Mucosa of descending colon (tissue), 3 donors: ENCODE measurements around the gene NUDT15. TPM values are rescaled to one million over a fixed set of nuclear protein-coding genes. Genes with fewer than 3 reads are reported as not detected.

Experiments
- ATAC-seq: fragments of 200-7000 bp; cut with Tn5 transposase; one replicate; pipeline ENCODE4 v1.9.1; 2020; ENCODE audit warnings: mild to moderate bottlenecking, moderate library complexity
- DNase-seq, 3 donors: peaks; one replicate each; pipeline ENCODE4 v3.0.0-alpha.2; 2020
- H3K36me3 ChIP-seq: fragments of 200-600 bp; one replicate; pipeline ENCODE4 v1.8.0; 2021; ENCODE audit warnings: low read depth, mild to moderate bottlenecking
- H3K4me1 ChIP-seq: fragments of 200-600 bp; one replicate; pipeline ENCODE4 v1.8.0; 2021; ENCODE audit warnings: low read depth, mild to moderate bottlenecking
- H3K4me3 ChIP-seq: fragments of 200-600 bp; one replicate; pipeline ENCODE4 v1.8.0; 2021; ENCODE audit warnings: mild to moderate bottlenecking
- H3K9me3 ChIP-seq: fragments of 200-600 bp; one replicate; pipeline ENCODE4 v1.8.0; 2021; ENCODE audit warnings: mild to moderate bottlenecking
- CTCF ChIP-seq: fragments of 200-600 bp; IDR thresholded peaks from one replicate; pipeline ENCODE4 v1.8.0; 2022; ENCODE audit warnings: antibody characterized with exemption, mild to moderate bottlenecking
- intact Hi-C, 2 donors: fragments of 100-400 bp; cut with DNase I in 1 of 2; cut with micrococcal nuclease in 1 of 2; formaldehyde crosslinking; loops; one replicate each; pipeline versions ENCODE4 v1.11.0 to v1.11.1; 2022; cut with DNase I, micrococcal nuclease
- total RNA-seq, 3 donors: library from RNA; stranded (reverse); fragmentation: NEBNext Ultra II Directional in 2 of 3; extraction: Animal tissue kit (Norgen Biotek cat#: 25700) in 2 of 3; gene quantifications; one replicate each; pipeline versions ENCODE4 v1.2.1 to v1.2.4, GENCODE V29; 2021 to 2023
- donor health status: DM: no; HTN: no; CAD: no; lungs with moderate emphysema.
- donor health status: DM: no; HTN: no; CAD: no.
- donor health status: DM: no; HTN: yes; CAD: no.

The NUDT15 gene
- total RNA-seq, 3 donors from 2014 or later, result 17.9 to 25.4 (median 21.6) TPM

- DNase-seq (no peak), ATAC-seq (no peak)
- Histone ChIP-seq H3K4me1 (peaks cover 12% of the 10 kb centered on the region), H3K9me3 (no peaks in the 10 kb centered on the region), H3K4me3 (peak overlapping the region; percentile 98), H3K36me3 (peaks cover 3% of the 10 kb centered on the region)
- intact Hi-C loops, result no loop called here
- TF ChIP-seq CTCF, result no peak
Observed at GRCh38 chr13:48093588-48093987, 56.1 kb downstream of the NUDT15 start.

GRCh38 chr13:48094404-48094780 lies 56.9 kb downstream of the NUDT15 start:
- Histone ChIP-seq H3K4me3 (peak overlapping the region; percentile 98), H3K9me3 (no peaks in the 10 kb centered on the region), H3K4me1 (peaks cover 12% of the 10 kb centered on the region), H3K36me3 (peaks cover 3% of the 10 kb centered on the region)
- ATAC-seq (peak; percentile 16), DNase-seq (peak in 1 of 3 donors; percentile 20)
- intact Hi-C loops, result no loop called here
- no peak for TF ChIP-seq CTCF

GRCh38 chr13:48094781-48095502 lies 57.4 kb downstream of the NUDT15 start, which contains the start of gene MED4:
Gene MED4, minus strand, starts transcription at chr13:48095104. Its CDS starts 26 bp downstream, at chr13:48095078.
- Histone ChIP-seq H3K9me3 (no peaks in the 10 kb centered on the region), H3K4me3 (peak within 1 kb of the TSS; percentile 98), H3K4me1 (peaks cover 12% of the 10 kb centered on the region), H3K36me3 (peaks cover 3% of the 10 kb centered on the region)
- intact Hi-C loops, result no loop called here
- DNase-seq (peak; percentile 95 to 98 (median 97)), ATAC-seq (peak; percentile 100)
- TF ChIP-seq CTCF, result peak; percentile 99

GRCh38 chr13:48096670-48097069 lies 59.1 kb downstream of the NUDT15 start:
- TF ChIP-seq CTCF, result no peak
- ATAC-seq, result no peak
- Histone ChIP-seq H3K9me3 (no peaks in the 10 kb centered on the region), H3K4me3 (no peak overlapping the region), H3K36me3 (peaks cover 3% of the 10 kb centered on the region), H3K4me1 (peaks cover 12% of the 10 kb centered on the region)
- no peak for DNase-seq
- intact Hi-C loops, result no loop called here

Other genes with a start within 250 kb of the NUDT15 start
- 10 to 100 TPM; 42.3 to 66.8 (median 62.1) TPM for gene SUCLA2, start 36.5 kb upstream of the NUDT15 start, total RNA-seq
- 10 to 100 TPM; 42.0 to 47.6 (median 43.6) TPM for gene MED4, start 57.4 kb downstream of the NUDT15 start, total RNA-seq
- 100 to 1,000 TPM; 418 to 517 (median 511) TPM for gene ITM2B, start 195.5 kb downstream of the NUDT15 start, total RNA-seq